GM12878 (cell line): ENCODE measurements around the gene COPZ2.

Source experiments
- CEBPB ChIP-seq, 2 experiments: fragments of 150-350 bp in 1 of 2; IDR thresholded peaks; 2 replicates each; pipeline ENCODE4 v1.6.1; 2012 to 2014; ENCODE audit warnings: low read depth in 2 of 2, low read length in 2 of 2, borderline replicate concordance in 1 of 2, inconsistent platforms in 1 of 2
- CTCF ChIP-seq, 3 experiments: IDR thresholded peaks in 2 of 3; conservative IDR thresholded peaks in 1 of 3; 2 replicates each; pipeline ENCODE4 v1.5.1; 2011; ENCODE audit warnings: low read depth in 3 of 3, low read length in 3 of 3, mild to moderate bottlenecking in 3 of 3, control low read depth in 2 of 3, moderate library complexity in 2 of 3, inconsistent platforms in 1 of 3, mixed read lengths in 1 of 3; ENCODE audit not compliant: control insufficient read depth in 2 of 3, insufficient read depth in 1 of 3; ENCODE audit errors: extremely low read depth in 1 of 3
- EZH2 ChIP-seq: IDR thresholded peaks from 2 replicates; pipeline ENCODE4 v1.6.1; 2012; ENCODE audit warnings: low read depth, mild to moderate bottlenecking, control low read depth, inconsistent platforms, low read length, borderline replicate concordance; ENCODE audit not compliant: control insufficient read depth
- GABPA ChIP-seq: IDR thresholded peaks from 2 replicates; pipeline ENCODE4 v1.6.1; 2014; ENCODE audit warnings: antibody characterized with exemption, low read depth, mild to moderate bottlenecking, inconsistent platforms
- IRF5 ChIP-seq: fragments of 450-650 bp; IDR thresholded peaks from 2 replicates; pipeline ENCODE4 v1.6.1; 2017; ENCODE audit warnings: borderline replicate concordance
- POU2F2 ChIP-seq: IDR thresholded peaks from 3 replicates; pipeline ENCODE4 v1.6.1; 2011; ENCODE audit warnings: low read depth, mild to moderate bottlenecking, low read length, borderline replicate concordance
- SP1 ChIP-seq: IDR thresholded peaks from one replicate; pipeline ENCODE4 v1.6.1; 2011; ENCODE audit warnings: low read depth, low read length
- SRF ChIP-seq, 2 experiments: IDR thresholded peaks; 2 replicates each; pipeline ENCODE4 v1.6.1; 2011; ENCODE audit warnings: low read depth in 2 of 2, low read length in 2 of 2, mild to moderate bottlenecking in 1 of 2, moderate library complexity in 1 of 2
- TF ChIP-seq, protein P1 (sequence below): IDR thresholded peaks from 2 replicates; pipeline ENCODE4 v1.6.1; 2012; ENCODE audit warnings: low read depth, low read length, improper control_type of control experiment
- TF ChIP-seq, protein P2 (sequence below): fragments of 450-650 bp; IDR thresholded peaks from 2 replicates; pipeline ENCODE4 v1.6.1; 2016; ENCODE audit warnings: mild to moderate bottlenecking, moderate library complexity, borderline replicate concordance

DNA sequence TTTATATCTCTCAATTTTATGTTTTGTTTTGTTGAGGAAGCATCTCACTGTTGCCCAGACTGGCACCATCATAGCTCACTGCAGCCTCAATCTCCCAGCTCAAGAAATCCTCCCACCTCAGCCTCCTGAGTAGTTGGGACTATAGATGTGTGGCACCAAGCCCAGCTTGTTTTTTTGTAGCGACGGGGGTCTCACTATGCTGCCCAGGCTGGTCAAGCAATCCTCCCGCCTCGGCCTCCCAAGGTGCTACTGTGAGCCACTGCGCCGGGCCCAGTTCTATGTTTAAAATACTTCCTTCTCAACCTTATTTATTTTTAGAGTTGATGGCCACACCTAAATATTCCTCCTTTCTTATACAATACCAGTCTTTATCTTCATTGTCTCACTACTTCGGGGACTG, 8.7 kb upstream of the COPZ2 start:
- TF ChIP-seq IRF5, result no peak
- TF ChIP-seq POU2F2, result no peak
- TF ChIP-seq SRF (IDR thresholded peaks at IDR 0.05; ENCODE audit: low read depth in 2 of 2, low read length in 2 of 2), result no peak
- TF ChIP-seq CTCF (IDR thresholded peaks at IDR 0.05 in 2 of 3, conservative IDR thresholded peaks at IDR 0.05 in 1 of 3; ENCODE audit: control insufficient read depth in 2 of 3, extremely low read depth in 1 of 3, insufficient read depth in 1 of 3, low read depth in 3 of 3, low read length in 3 of 3), result no peak
- no peak for TF ChIP-seq EZH2
- TF ChIP-seq, protein P1, sequence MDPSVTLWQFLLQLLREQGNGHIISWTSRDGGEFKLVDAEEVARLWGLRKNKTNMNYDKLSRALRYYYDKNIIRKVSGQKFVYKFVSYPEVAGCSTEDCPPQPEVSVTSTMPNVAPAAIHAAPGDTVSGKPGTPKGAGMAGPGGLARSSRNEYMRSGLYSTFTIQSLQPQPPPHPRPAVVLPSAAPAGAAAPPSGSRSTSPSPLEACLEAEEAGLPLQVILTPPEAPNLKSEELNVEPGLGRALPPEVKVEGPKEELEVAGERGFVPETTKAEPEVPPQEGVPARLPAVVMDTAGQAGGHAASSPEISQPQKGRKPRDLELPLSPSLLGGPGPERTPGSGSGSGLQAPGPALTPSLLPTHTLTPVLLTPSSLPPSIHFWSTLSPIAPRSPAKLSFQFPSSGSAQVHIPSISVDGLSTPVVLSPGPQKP, result no peak
- no peak for TF ChIP-seq GABPA
- TF ChIP-seq, protein P2, sequence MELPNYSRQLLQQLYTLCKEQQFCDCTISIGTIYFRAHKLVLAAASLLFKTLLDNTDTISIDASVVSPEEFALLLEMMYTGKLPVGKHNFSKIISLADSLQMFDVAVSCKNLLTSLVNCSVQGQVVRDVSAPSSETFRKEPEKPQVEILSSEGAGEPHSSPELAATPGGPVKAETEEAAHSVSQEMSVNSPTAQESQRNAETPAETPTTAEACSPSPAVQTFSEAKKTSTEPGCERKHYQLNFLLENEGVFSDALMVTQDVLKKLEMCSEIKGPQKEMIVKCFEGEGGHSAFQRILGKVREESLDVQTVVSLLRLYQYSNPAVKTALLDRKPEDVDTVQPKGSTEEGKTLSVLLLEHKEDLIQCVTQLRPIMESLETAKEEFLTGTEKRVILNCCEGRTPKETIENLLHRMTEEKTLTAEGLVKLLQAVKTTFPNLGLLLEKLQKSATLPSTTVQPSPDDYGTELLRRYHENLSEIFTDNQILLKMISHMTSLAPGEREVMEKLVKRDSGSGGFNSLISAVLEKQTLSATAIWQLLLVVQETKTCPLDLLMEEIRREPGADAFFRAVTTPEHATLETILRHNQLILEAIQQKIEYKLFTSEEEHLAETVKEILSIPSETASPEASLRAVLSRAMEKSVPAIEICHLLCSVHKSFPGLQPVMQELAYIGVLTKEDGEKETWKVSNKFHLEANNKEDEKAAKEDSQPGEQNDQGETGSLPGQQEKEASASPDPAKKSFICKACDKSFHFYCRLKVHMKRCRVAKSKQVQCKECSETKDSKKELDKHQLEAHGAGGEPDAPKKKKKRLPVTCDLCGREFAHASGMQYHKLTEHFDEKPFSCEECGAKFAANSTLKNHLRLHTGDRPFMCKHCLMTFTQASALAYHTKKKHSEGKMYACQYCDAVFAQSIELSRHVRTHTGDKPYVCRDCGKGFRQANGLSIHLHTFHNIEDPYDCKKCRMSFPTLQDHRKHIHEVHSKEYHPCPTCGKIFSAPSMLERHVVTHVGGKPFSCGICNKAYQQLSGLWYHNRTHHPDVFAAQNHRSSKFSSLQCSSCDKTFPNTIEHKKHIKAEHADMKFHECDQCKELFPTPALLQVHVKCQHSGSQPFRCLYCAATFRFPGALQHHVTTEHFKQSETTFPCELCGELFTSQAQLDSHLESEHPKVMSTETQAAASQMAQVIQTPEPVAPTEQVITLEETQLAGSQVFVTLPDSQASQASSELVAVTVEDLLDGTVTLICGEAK, result no peak
- TF ChIP-seq SP1, result no peak
- TF ChIP-seq CEBPB (IDR thresholded peaks at IDR 0.05; ENCODE audit: borderline replicate concordance in 1 of 2, low read depth in 2 of 2, low read length in 2 of 2), result no peak
